Tibial nerve (tissue), 4 donors: ENCODE data around the gene NCAPD3. TPM values are rescaled to one million over a fixed set of nuclear protein-coding genes. Genes with fewer than 3 reads are reported as not detected.

Experiments
- DNase-seq, 2 donors: peaks; one replicate each; pipeline ENCODE4 v3.0.0-alpha.2; 2019; ENCODE audit warnings: low spot score in 2 of 2
- H3K27ac ChIP-seq, 4 donors: fragments of 200-600 bp; sonication (generic) in 3 of 4; one replicate each; pipeline ENCODE4 v1.5.1; 2017 to 2019; ENCODE audit warnings: mild to moderate bottlenecking in 1 of 4
- H3K27me3 ChIP-seq, 2 donors: fragments of 200-600 bp; sonication (generic) in 1 of 2; one replicate each; pipeline versions ENCODE4 v1.5.1 to v1.6.0; 2017 to 2019
- H3K36me3 ChIP-seq, 3 donors: fragments of 200-600 bp; sonication (generic); one replicate each; pipeline ENCODE4 v1.5.1; 2018 to 2019
- H3K4me1 ChIP-seq, 4 donors: fragments of 200-600 bp; sonication (generic) in 3 of 4; one replicate each; pipeline ENCODE4 v1.5.1; 2017 to 2019
- H3K4me3 ChIP-seq, 4 donors: fragments of 200-600 bp; sonication (generic) in 3 of 4; one replicate each; pipeline ENCODE4 v1.5.1; 2017 to 2019; ENCODE audit warnings: mild to moderate bottlenecking in 1 of 4, moderate library complexity in 1 of 4
- H3K9me3 ChIP-seq, 4 donors: fragments of 200-600 bp; sonication (generic) in 3 of 4; one replicate each; pipeline ENCODE4 v1.5.1; 2017 to 2019
- EP300 ChIP-seq, 2 donors: sonication (generic); formaldehyde crosslinking; IDR thresholded peaks; one replicate each; pipeline ENCODE4 v1.6.1; 2017; ENCODE audit warnings: antibody characterized with exemption in 2 of 2, mild to moderate bottlenecking in 1 of 2
- POLR2A ChIP-seq, 2 donors: fragments of 450-650 bp; IDR thresholded peaks; one replicate each; pipeline ENCODE4 v1.6.1; 2017; ENCODE audit warnings: antibody characterized with exemption in 2 of 2, mild to moderate bottlenecking in 2 of 2, moderate library complexity in 2 of 2
- WGBS, 2 donors: methylation state at CpG; one replicate each; pipeline ENCODE4 v1.1.5; 2018; 5-methylcytosine and 5-hydroxymethylcytosine counted together
- total RNA-seq, 4 donors: library from RNA; depleted of rRNA; stranded (reverse); fragments of >200 nt; gene quantifications; one replicate each; pipeline ENCODE4 v1.1.0, GENCODE V29; 2016
- TF ChIP-seq, protein P1 (sequence below), 5 experiments: fragments of 200-600 bp in 3 of 5; fragments of 450-650 bp in 2 of 5; sonication (generic) in 3 of 5; IDR thresholded peaks; one replicate each; pipeline ENCODE4 v1.5.1; 2016 to 2019; ENCODE audit warnings: antibody characterized with exemption in 5 of 5, mild to moderate bottlenecking in 3 of 5, moderate library complexity in 2 of 5

Gene NCAPD3
- total RNA-seq, 4 donors from 2014 or later = 8.2 to 14.7 (median 10.3) TPM

DNA sequence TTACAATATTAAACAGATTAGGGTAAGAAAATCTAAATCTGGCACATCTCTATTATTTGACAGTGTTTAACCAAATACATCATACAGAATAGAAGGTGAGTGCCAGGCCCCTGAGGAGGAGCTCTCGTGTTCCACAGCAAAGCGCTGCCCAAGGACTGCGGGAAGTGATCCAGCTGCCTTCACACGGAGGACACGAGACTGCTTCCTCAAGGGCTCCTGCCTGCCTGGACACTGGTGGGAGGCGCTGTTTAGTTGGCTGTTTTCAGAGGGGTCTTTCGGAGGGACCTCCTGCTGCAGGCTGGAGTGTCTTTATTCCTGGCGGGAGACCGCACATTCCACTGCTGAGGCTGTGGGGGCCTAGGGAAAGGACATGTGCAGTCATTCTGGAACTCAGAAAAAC is 71.1 kb downstream of the NCAPD3 start:
- Histone ChIP-seq H3K4me1 (no peaks in the 10 kb centered on the region), H3K9me3 (no peaks in the 10 kb centered on the region), H3K27me3 (no peaks in the 10 kb centered on the region), H3K4me3 (no peak overlapping the region), H3K27ac (no peak overlapping the region), H3K36me3 (peaks cover 0 to 98% (median 12%) of the 10 kb centered on the region in 3 donors)
- WGBS, 2 donors = 79 to 89% methylated on average over 9 of the region's 9 CpGs
- DNase-seq = no peak
- TF ChIP-seq POLR2A (IDR thresholded peaks at IDR 0.05) = no peak

DNA sequence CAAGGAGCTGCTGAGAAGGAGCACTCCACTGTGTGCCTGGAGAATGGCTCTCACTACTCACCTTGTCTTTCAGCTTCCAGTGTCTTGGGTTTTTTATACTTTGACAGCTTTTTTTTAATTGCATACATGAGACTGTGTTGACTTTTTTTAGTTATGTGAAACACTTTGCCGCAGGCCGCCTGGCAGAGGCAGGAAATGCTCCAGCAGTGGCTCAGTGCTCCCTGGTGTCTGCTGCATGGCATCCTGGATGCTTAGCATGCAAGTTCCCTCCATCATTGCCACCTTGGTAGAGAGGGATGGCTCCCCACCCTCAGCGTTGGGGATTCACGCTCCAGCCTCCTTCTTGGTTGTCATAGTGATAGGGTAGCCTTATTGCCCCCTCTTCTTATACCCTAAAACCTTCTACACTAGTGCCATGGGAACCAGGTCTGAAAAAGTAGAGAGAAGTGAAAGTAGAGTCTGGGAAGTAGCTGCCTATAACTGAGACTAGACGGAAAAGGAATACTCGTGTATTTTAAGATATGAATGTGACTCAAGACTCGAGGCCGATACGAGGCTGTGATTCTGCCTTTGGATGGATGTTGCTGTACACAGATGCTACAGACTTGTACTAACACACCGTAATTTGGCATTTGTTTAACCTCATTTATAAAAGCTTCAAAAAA is 72.6 kb downstream of the NCAPD3 start:
- H3K27me3 ChIP-seq = no peaks in the 10 kb centered on the region
- no peaks in the 10 kb centered on the region for H3K4me1 ChIP-seq
- H3K4me3 ChIP-seq = no peak overlapping the region
- DNase-seq = no peak
- peaks cover 0 to 99% (median 6%) of the 10 kb centered on the region in 3 donors for H3K36me3 ChIP-seq
- H3K27ac ChIP-seq = no peak overlapping the region
- WGBS, 2 donors = 79 to 87% methylated on average over 10 of the region's 10 CpGs
- no peaks in the 10 kb centered on the region for H3K9me3 ChIP-seq
- TF ChIP-seq, protein P1, sequence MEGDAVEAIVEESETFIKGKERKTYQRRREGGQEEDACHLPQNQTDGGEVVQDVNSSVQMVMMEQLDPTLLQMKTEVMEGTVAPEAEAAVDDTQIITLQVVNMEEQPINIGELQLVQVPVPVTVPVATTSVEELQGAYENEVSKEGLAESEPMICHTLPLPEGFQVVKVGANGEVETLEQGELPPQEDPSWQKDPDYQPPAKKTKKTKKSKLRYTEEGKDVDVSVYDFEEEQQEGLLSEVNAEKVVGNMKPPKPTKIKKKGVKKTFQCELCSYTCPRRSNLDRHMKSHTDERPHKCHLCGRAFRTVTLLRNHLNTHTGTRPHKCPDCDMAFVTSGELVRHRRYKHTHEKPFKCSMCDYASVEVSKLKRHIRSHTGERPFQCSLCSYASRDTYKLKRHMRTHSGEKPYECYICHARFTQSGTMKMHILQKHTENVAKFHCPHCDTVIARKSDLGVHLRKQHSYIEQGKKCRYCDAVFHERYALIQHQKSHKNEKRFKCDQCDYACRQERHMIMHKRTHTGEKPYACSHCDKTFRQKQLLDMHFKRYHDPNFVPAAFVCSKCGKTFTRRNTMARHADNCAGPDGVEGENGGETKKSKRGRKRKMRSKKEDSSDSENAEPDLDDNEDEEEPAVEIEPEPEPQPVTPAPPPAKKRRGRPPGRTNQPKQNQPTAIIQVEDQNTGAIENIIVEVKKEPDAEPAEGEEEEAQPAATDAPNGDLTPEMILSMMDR (IDR thresholded peaks at IDR 0.05) = no peak
- TF ChIP-seq EP300 (IDR thresholded peaks at IDR 0.05) = no peak
- no peak for TF ChIP-seq POLR2A (IDR thresholded peaks at IDR 0.05)

DNA sequence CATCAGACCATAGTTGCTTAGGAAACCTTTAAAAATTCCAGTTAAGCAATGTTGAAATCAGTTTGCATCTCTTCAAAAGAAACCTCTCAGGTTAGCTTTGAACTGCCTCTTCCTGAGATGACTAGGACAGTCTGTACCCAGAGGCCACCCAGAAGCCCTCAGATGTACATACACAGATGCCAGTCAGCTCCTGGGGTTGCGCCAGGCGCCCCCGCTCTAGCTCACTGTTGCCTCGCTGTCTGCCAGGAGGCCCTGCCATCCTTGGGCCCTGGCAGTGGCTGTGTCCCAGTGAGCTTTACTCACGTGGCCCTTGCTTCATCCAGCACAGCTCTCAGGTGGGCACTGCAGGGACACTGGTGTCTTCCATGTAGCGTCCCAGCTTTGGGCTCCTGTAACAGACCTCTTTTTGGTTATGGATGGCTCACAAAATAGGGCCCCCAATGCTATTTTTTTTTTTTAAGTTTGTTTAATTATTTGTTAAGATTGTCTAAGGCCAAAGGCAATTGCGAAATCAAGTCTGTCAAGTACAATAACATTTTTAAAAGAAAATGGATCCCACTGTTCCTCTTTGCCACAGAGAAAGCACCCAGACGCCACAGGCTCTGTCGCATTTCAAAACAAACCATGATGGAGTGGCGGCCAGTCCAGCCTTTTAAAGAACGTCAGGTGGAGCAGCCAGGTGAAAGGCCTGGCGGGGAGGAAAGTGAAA is 73.4 kb downstream of the NCAPD3 start:
- peaks cover 0 to 99% (median 6%) of the 10 kb centered on the region in 3 donors for H3K36me3 ChIP-seq
- TF ChIP-seq EP300 (IDR thresholded peaks at IDR 0.05) (no peak), POLR2A (IDR thresholded peaks at IDR 0.05) (no peak)
- TF ChIP-seq, protein P1 (IDR thresholded peaks at IDR 0.05) = no peak
- no peaks in the 10 kb centered on the region for H3K9me3 ChIP-seq
- no peaks in the 10 kb centered on the region for H3K4me1 ChIP-seq
- no peak for DNase-seq
- 85 to 86% methylated on average over 12 of the region's 12 CpGs for WGBS, 2 donors
- no peak overlapping the region for H3K4me3 ChIP-seq
- H3K27ac ChIP-seq = no peak overlapping the region
- H3K27me3 ChIP-seq = no peaks in the 10 kb centered on the region

DNA sequence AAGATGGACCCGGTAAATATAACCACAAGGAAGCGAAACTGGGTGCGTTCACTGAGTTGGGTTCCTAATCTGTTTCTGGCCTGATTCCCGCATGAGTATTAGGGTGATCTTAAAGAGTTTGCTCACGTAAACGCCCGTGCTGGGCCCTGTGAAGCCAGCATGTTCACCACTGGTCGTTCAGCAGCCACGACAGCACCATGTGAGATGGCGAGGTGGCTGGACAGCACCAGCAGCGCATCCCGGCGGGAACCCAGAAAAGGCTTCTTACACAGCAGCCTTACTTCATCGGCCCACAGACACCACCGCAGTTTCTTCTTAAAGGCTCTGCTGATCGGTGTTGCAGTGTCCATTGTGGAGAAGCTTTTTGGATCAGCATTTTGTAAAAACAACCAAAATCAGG is 74.4 kb downstream of the NCAPD3 start:
- no peaks in the 10 kb centered on the region for H3K4me1 ChIP-seq
- peaks cover 0 to 98% (median 6%) of the 10 kb centered on the region in 3 donors for H3K36me3 ChIP-seq
- no peak overlapping the region for H3K27ac ChIP-seq
- no peaks in the 10 kb centered on the region for H3K9me3 ChIP-seq
- H3K27me3 ChIP-seq = no peaks in the 10 kb centered on the region
- no peak for TF ChIP-seq EP300 (IDR thresholded peaks at IDR 0.05)
- no peak for TF ChIP-seq POLR2A (IDR thresholded peaks at IDR 0.05)
- TF ChIP-seq, protein P1 (IDR thresholded peaks at IDR 0.05) = no peak
- no peak overlapping the region for H3K4me3 ChIP-seq
- no peak for DNase-seq
- 86 to 89% methylated on average over 16 of the region's 16 CpGs for WGBS, 2 donors

DNA sequence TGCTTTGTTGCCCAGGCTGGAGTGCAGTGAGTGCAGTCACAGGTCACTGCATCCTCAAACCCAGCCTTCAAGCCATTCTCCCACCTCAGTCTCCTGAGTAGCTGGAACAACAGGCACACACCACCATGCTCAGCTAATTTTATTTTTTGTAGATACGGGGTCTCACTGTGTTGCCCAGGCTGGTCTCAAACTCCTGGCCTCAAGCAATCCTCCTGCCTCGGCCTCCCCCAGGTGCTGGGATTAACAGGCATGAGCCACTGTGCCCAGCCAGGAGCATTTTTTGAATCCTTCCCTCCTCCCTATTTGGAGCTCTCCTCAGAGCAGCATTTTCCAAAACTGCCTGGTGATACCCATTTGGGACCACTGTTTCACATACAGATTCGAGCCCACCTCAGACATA is 77.2 kb downstream of the NCAPD3 start:
- no peak for DNase-seq
- TF ChIP-seq EP300 (IDR thresholded peaks at IDR 0.05) = no peak
- Histone ChIP-seq H3K36me3 (peaks cover 0 to 84% (median 6%) of the 10 kb centered on the region in 3 donors), H3K27me3 (no peaks in the 10 kb centered on the region), H3K4me3 (no peak overlapping the region), H3K27ac (no peak overlapping the region), H3K4me1 (peaks cover 0 to 6% (median 0%) of the 10 kb centered on the region in 4 donors), H3K9me3 (no peaks in the 10 kb centered on the region)
- 96 to 99% methylated on average over 3 of the region's 3 CpGs for WGBS, 2 donors

DNA sequence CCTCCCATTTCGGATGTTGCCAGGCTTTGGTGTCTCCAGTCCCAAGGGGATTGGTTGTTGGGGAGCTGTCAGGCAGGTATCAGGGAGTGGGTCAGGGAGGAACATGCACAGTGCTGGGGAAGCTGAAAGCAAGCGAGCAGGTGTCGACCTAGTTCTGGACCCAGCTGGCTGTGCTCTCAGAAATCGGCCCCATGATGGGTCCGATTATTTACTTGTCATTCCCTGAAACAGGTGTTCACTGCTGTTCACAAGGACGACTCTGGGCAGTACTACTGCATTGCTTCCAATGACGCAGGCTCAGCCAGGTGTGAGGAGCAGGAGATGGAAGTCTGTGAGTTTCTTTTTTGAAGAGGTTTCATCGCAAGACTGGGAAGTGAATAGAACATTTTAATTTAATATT is 78.1 kb downstream of the NCAPD3 start:
- DNase-seq = no peak
- TF ChIP-seq EP300 (IDR thresholded peaks at IDR 0.05) (no peak), POLR2A (IDR thresholded peaks at IDR 0.05) (no peak)
- TF ChIP-seq, protein P1 (IDR thresholded peaks at IDR 0.05) = no peak
- Histone ChIP-seq H3K4me3 (no peak overlapping the region), H3K36me3 (peaks cover 0 to 84% (median 4%) of the 10 kb centered on the region in 3 donors), H3K27me3 (no peaks in the 10 kb centered on the region), H3K27ac (no peak overlapping the region), H3K4me1 (peaks cover 0 to 8% (median 0%) of the 10 kb centered on the region in 4 donors), H3K9me3 (no peaks in the 10 kb centered on the region)
- 91 to 94% methylated on average over 8 of the region's 8 CpGs for WGBS, 2 donors
